HG03103 (cell line): ENCODE data around the gene NHSL2.

Experiments used
- ATAC-seq: cut with Tn5 transposase; IDR thresholded peaks from one replicate; pipeline ENCODE4 v1.9.1; 2021; ENCODE audit warnings: low read depth; ENCODE audit not compliant: unreplicated experiment

Gene NHSL2

GRCh38 chrX:72124540-72125201 lies 214.0 kb downstream of the NHSL2 start:
- no peak for ATAC-seq

GRCh38 chrX:72125331-72126047 lies 214.8 kb downstream of the NHSL2 start:
- ATAC-seq = no peak

- no peak for ATAC-seq
Measured at GRCh38 chrX:72126048-72126415, 215.4 kb downstream of the NHSL2 start.

GRCh38 chrX:72126539-72127140 lies 216.0 kb downstream of the NHSL2 start:
- no peak for ATAC-seq

GRCh38 chrX:72127332-72127731 lies 216.7 kb downstream of the NHSL2 start:
- no peak for ATAC-seq

GRCh38 chrX:72128183-72128834 lies 217.7 kb downstream of the NHSL2 start:
- ATAC-seq = no peak

GRCh38 chrX:72128881-72129280 lies 218.2 kb downstream of the NHSL2 start:
- ATAC-seq = no peak

GRCh38 chrX:72129661-72130060 lies 219.0 kb downstream of the NHSL2 start:
- no peak for ATAC-seq

- ATAC-seq = no peak
Measured at GRCh38 chrX:72130156-72130761, 219.6 kb downstream of the NHSL2 start.

- no peak for ATAC-seq
Measured at GRCh38 chrX:72130762-72131250, 220.2 kb downstream of the NHSL2 start.

- ATAC-seq = peak; percentile 62
Measured at GRCh38 chrX:72131317-72132294, 221.0 kb downstream of the NHSL2 start, which contains the start of gene RTL5. Gene RTL5 (minus strand): TSS chrX:72131915.

GRCh38 chrX:72132456-72132855 lies 221.8 kb downstream of the NHSL2 start:
- no peak for ATAC-seq

- ATAC-seq = no peak
Measured at GRCh38 chrX:72133851-72134546, 223.4 kb downstream of the NHSL2 start.

GRCh38 chrX:72137846-72138495 lies 227.3 kb downstream of the NHSL2 start:
- no peak for ATAC-seq

GRCh38 chrX:72139538-72139937 lies 228.9 kb downstream of the NHSL2 start:
- no peak for ATAC-seq

- peak; percentile 68 for ATAC-seq
Measured at GRCh38 chrX:72141372-72142004, 230.8 kb downstream of the NHSL2 start.

- ATAC-seq = no peak
Measured at GRCh38 chrX:72142094-72142793, 231.6 kb downstream of the NHSL2 start.
